Muscle of leg (tissue), 11 donors: Measurements from ENCODE around the gene CD36. TPM values are rescaled to one million over a fixed set of nuclear protein-coding genes. Genes with fewer than 3 reads are reported as not detected.
A peak's percentile ranks its signal among the peaks of the same experiment; 100 is the strongest.

Experiments
- DNase-seq: peaks from one replicate; pipeline ENCODE4 v3.0.0; 2013
- H3K27ac ChIP-seq: one replicate; pipeline ENCODE4 v1.5.1; 2013; ENCODE audit warnings: mild to moderate bottlenecking, low read length, control low read depth
- H3K27me3 ChIP-seq: one replicate; pipeline ENCODE4 v1.6.1; 2013; ENCODE audit warnings: low read length; ENCODE audit not compliant: control insufficient read depth, insufficient read depth
- H3K36me3 ChIP-seq: one replicate; pipeline ENCODE4 v1.6.1; 2013; ENCODE audit warnings: low read length; ENCODE audit not compliant: control insufficient read depth, insufficient read depth
- H3K4me1 ChIP-seq: one replicate; pipeline ENCODE4 v1.6.1; 2013; ENCODE audit warnings: low read length; ENCODE audit not compliant: control insufficient read depth, insufficient read depth
- H3K4me3 ChIP-seq: one replicate; pipeline ENCODE4 v1.5.1; 2013; ENCODE audit warnings: low read length, control low read depth
- H3K9me3 ChIP-seq: replicated peaks from 2 replicates; pipeline ENCODE4 v1.6.1; 2013; ENCODE audit warnings: low read depth, low read length; ENCODE audit not compliant: control insufficient read depth
- WGBS: methylation state at CpG from one replicate; pipeline ENCODE4 v1.1.5; 2013; ENCODE audit warnings: missing lambda C conversion rate; ENCODE audit not compliant: insufficient coverage; 5-methylcytosine and 5-hydroxymethylcytosine counted together
- polyA plus RNA-seq, 8 donors: library from polyadenylated mRNA; unstranded; fragments of 120-200 nt; gene quantifications; one replicate each; pipeline versions ENCODE4 v1.2.1 to v1.2.3, GENCODE V29; 2013; ENCODE audit warnings: inconsistent platforms in 1 of 8, low replicate concordance in 1 of 8; ENCODE audit not compliant: insufficient read length in 8 of 8, insufficient read depth in 1 of 8
- total RNA-seq: library from RNA; stranded (reverse); fragments of 120-200 nt; gene quantifications from one replicate; pipeline ENCODE4 v1.2.4, GENCODE V29; 2013

Gene CD36
- total and polyA plus RNA-seq, 9 donors: 200 to 321 (median 233) TPM

- Histone ChIP-seq H3K27me3 (no peaks in the 10 kb centered on the region), H3K27ac (no peak overlapping the region), H3K9me3 (no peaks in the 10 kb centered on the region), H3K4me3 (no peak overlapping the region), H3K4me1 (no peaks in the 10 kb centered on the region), H3K36me3 (no peaks in the 10 kb centered on the region)
- no peak for DNase-seq
- WGBS: 80% methylated on average over 2 of the region's 9 CpGs
Measured at GRCh38 chr7:80646083-80646865, 7.8 kb downstream of the CD36 start.

GRCh38 chr7:80647436-80647835 is 9.0 kb downstream of the CD36 start:
- Histone ChIP-seq H3K4me3 (no peak overlapping the region), H3K36me3 (no peaks in the 10 kb centered on the region), H3K27me3 (no peaks in the 10 kb centered on the region), H3K9me3 (no peaks in the 10 kb centered on the region), H3K4me1 (no peaks in the 10 kb centered on the region), H3K27ac (no peak overlapping the region)
- no CpG with 5 or more reads among the region's 3 CpGs for WGBS
- no peak for DNase-seq

GRCh38 chr7:80648031-80648600 is 9.7 kb downstream of the CD36 start:
- Histone ChIP-seq H3K27me3 (no peaks in the 10 kb centered on the region), H3K4me1 (no peaks in the 10 kb centered on the region), H3K4me3 (no peak overlapping the region), H3K27ac (no peak overlapping the region), H3K9me3 (no peaks in the 10 kb centered on the region), H3K36me3 (no peaks in the 10 kb centered on the region)
- no peak for DNase-seq
- WGBS: no CpG with 5 or more reads among the region's 2 CpGs

GRCh38 chr7:80649011-80649410 is 10.6 kb downstream of the CD36 start:
- no CpG with 5 or more reads among the region's 3 CpGs for WGBS
- DNase-seq: no peak
- no peaks in the 10 kb centered on the region for H3K4me1 ChIP-seq
- no peak overlapping the region for H3K4me3 ChIP-seq
- H3K27me3 ChIP-seq: no peaks in the 10 kb centered on the region
- no peaks in the 10 kb centered on the region for H3K9me3 ChIP-seq
- H3K27ac ChIP-seq: no peak overlapping the region
- H3K36me3 ChIP-seq: no peaks in the 10 kb centered on the region

GRCh38 chr7:80650030-80650429 is 11.6 kb downstream of the CD36 start:
- WGBS: no CpG with 5 or more reads among the region's 2 CpGs
- H3K4me1 ChIP-seq: no peaks in the 10 kb centered on the region
- no peaks in the 10 kb centered on the region for H3K36me3 ChIP-seq

GRCh38 chr7:80651471-80651870 is 13.0 kb downstream of the CD36 start:
- DNase-seq: no peak
- 100% methylated on average over 2 of the region's 5 CpGs for WGBS
- Histone ChIP-seq H3K4me1 (no peaks in the 10 kb centered on the region), H3K36me3 (no peaks in the 10 kb centered on the region), H3K27ac (no peak overlapping the region), H3K27me3 (no peaks in the 10 kb centered on the region), H3K4me3 (no peak overlapping the region), H3K9me3 (no peaks in the 10 kb centered on the region)

More at GRCh38 chr7:80650030-80650429, 11.6 kb downstream of the CD36 start:
- Histone ChIP-seq H3K9me3 (no peaks in the 10 kb centered on the region), H3K27me3 (no peaks in the 10 kb centered on the region), H3K4me3 (no peak overlapping the region), H3K27ac (no peak overlapping the region)
- DNase-seq: no peak

GRCh38 chr7:80653244-80653643 is 14.8 kb downstream of the CD36 start:
- no CpG with 5 or more reads among the region's 1 CpG for WGBS
- Histone ChIP-seq H3K9me3 (no peaks in the 10 kb centered on the region), H3K36me3 (no peaks in the 10 kb centered on the region), H3K27me3 (no peaks in the 10 kb centered on the region), H3K27ac (no peak overlapping the region), H3K4me1 (no peaks in the 10 kb centered on the region), H3K4me3 (no peak overlapping the region)
- DNase-seq: no peak

GRCh38 chr7:80654887-80655340 is 16.5 kb downstream of the CD36 start:
- Histone ChIP-seq H3K9me3 (no peaks in the 10 kb centered on the region), H3K4me3 (no peak overlapping the region), H3K36me3 (no peaks in the 10 kb centered on the region), H3K27ac (no peak overlapping the region), H3K27me3 (no peaks in the 10 kb centered on the region), H3K4me1 (no peaks in the 10 kb centered on the region)
- WGBS: no CpG with 5 or more reads among the region's 2 CpGs
- DNase-seq: peak; percentile 16

- Histone ChIP-seq H3K9me3 (no peaks in the 10 kb centered on the region), H3K36me3 (no peaks in the 10 kb centered on the region), H3K27ac (no peak overlapping the region), H3K4me3 (no peak overlapping the region), H3K4me1 (no peaks in the 10 kb centered on the region), H3K27me3 (no peaks in the 10 kb centered on the region)
- DNase-seq: no peak
- WGBS: no CpG with 5 or more reads among the region's 4 CpGs
Measured at GRCh38 chr7:80656029-80656428, 17.6 kb downstream of the CD36 start.

GRCh38 chr7:80659120-80660055 is 20.9 kb downstream of the CD36 start:
- Histone ChIP-seq H3K4me1 (no peaks in the 10 kb centered on the region), H3K36me3 (peaks cover 4% of the 10 kb centered on the region)

More at GRCh38 chr7:80659120-80660055, 20.9 kb downstream of the CD36 start:
- no peak overlapping the region for H3K27ac ChIP-seq
- peak; percentile 54 for DNase-seq
- H3K9me3 ChIP-seq: no peaks in the 10 kb centered on the region
- H3K4me3 ChIP-seq: no peak overlapping the region
- H3K27me3 ChIP-seq: no peaks in the 10 kb centered on the region
- WGBS: no CpG with 5 or more reads among the region's 3 CpGs
